Liver (tissue), 3 donors: ENCODE results near the gene GDPD5.

Experiments used
- FOXA1 ChIP-seq: IDR thresholded peaks from 2 replicates; pipeline ENCODE4 v1.6.1; 2016; ENCODE audit warnings: antibody characterized with exemption
- JUND ChIP-seq, 2 donors: IDR thresholded peaks; 2 replicates each; pipeline ENCODE4 v1.6.1; 2016; ENCODE audit warnings: antibody characterized with exemption in 2 of 2
- RAD21 ChIP-seq, 2 donors: IDR thresholded peaks; 2 replicates each; pipeline ENCODE4 v1.6.1; 2016; ENCODE audit warnings: antibody characterized with exemption in 2 of 2, mild to moderate bottlenecking in 2 of 2
- REST ChIP-seq: IDR thresholded peaks from 2 replicates; pipeline ENCODE4 v1.6.1; 2016; ENCODE audit warnings: antibody characterized with exemption, mild to moderate bottlenecking
- SP1 ChIP-seq: IDR thresholded peaks from 2 replicates; pipeline ENCODE4 v1.6.1; 2018; ENCODE audit warnings: antibody characterized with exemption, mild to moderate bottlenecking
- TF ChIP-seq, protein P1 (sequence below): fragments of 150-350 bp; IDR thresholded peaks from 2 replicates; pipeline ENCODE4 v1.5.1; 2017; ENCODE audit warnings: improper control_type of control experiment, low read depth, low read length; ENCODE audit not compliant: missing input control
- TF ChIP-seq, protein P2 (sequence below): IDR thresholded peaks from 2 replicates; pipeline ENCODE4 v1.6.1; 2016; ENCODE audit warnings: antibody characterized with exemption
- TF ChIP-seq, protein P3 (sequence below): IDR thresholded peaks from 2 replicates; pipeline ENCODE4 v1.6.1; 2016; ENCODE audit warnings: antibody characterized with exemption
- donor health status: healthy.
- donor health status: healthy.

- TF ChIP-seq, protein P1, sequence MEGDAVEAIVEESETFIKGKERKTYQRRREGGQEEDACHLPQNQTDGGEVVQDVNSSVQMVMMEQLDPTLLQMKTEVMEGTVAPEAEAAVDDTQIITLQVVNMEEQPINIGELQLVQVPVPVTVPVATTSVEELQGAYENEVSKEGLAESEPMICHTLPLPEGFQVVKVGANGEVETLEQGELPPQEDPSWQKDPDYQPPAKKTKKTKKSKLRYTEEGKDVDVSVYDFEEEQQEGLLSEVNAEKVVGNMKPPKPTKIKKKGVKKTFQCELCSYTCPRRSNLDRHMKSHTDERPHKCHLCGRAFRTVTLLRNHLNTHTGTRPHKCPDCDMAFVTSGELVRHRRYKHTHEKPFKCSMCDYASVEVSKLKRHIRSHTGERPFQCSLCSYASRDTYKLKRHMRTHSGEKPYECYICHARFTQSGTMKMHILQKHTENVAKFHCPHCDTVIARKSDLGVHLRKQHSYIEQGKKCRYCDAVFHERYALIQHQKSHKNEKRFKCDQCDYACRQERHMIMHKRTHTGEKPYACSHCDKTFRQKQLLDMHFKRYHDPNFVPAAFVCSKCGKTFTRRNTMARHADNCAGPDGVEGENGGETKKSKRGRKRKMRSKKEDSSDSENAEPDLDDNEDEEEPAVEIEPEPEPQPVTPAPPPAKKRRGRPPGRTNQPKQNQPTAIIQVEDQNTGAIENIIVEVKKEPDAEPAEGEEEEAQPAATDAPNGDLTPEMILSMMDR, result no peak
- TF ChIP-seq REST (no peak), FOXA1 (no peak), SP1 (no peak), JUND (IDR thresholded peaks at IDR 0.05) (no peak), RAD21 (IDR thresholded peaks at IDR 0.05) (no peak)
- TF ChIP-seq, protein P2, sequence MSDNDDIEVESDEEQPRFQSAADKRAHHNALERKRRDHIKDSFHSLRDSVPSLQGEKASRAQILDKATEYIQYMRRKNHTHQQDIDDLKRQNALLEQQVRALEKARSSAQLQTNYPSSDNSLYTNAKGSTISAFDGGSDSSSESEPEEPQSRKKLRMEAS, result no peak
- TF ChIP-seq, protein P3, sequence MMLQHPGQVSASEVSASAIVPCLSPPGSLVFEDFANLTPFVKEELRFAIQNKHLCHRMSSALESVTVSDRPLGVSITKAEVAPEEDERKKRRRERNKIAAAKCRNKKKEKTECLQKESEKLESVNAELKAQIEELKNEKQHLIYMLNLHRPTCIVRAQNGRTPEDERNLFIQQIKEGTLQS, result no peak
Observed at GRCh38 chr11:75441804-75442132, 84.0 kb downstream of the GDPD5 start.
